Body of pancreas (tissue), 4 donors: Measurements from ENCODE around the gene TIMP1. TPM values are rescaled to one million over a fixed set of nuclear protein-coding genes. Genes with fewer than 3 reads are reported as not detected.

Source experiments
- ATAC-seq: fragments of 150-250 bp; one replicate; pipeline ENCODE4 v1.9.1; 2016
- DNase-seq, 4 donors: peaks; one replicate each; pipeline ENCODE4 v3.0.0-alpha.2; 2019
- H3K27ac ChIP-seq, 4 donors: fragments of 200-600 bp; sonication (generic); 1 replicate in 3 of 4; 2 replicates in 1 of 4; pipeline versions ENCODE4 v1.5.1 to v1.6.1; 2016 to 2019; ENCODE audit warnings: mild to moderate bottlenecking in 1 of 4, mixed read lengths in 1 of 4, moderate library complexity in 1 of 4
- H3K27me3 ChIP-seq, 2 donors: fragments of 200-600 bp; sonication (generic); one replicate each; pipeline ENCODE4 v1.6.0; 2016; ENCODE audit warnings: mild to moderate bottlenecking in 1 of 2
- H3K36me3 ChIP-seq, 2 donors: fragments of 200-600 bp; sonication (generic); replicated peaks in 1 of 2; 2 replicates each; pipeline ENCODE4 v1.5.1; 2016; ENCODE audit warnings: low read depth in 2 of 2; ENCODE audit not compliant: insufficient read depth in 1 of 2
- H3K4me1 ChIP-seq: fragments of 200-600 bp; sonication (generic); one replicate; pipeline ENCODE4 v1.6.0; 2016
- H3K4me3 ChIP-seq, 2 donors: fragments of 200-600 bp; sonication (generic); 1 replicate in 1 of 2; 2 replicates in 1 of 2; pipeline ENCODE4 v1.5.1; 2016 to 2019
- H3K9me3 ChIP-seq, 3 donors: fragments of 200-600 bp; sonication (generic); 1 replicate in 2 of 3; 2 replicates in 1 of 3; pipeline ENCODE4 v1.5.1; 2016
- POLR2A ChIP-seq, 3 donors: fragments of 450-650 bp; IDR thresholded peaks; one replicate each; pipeline ENCODE4 v1.6.1; 2016; ENCODE audit warnings: antibody characterized with exemption in 3 of 3, mild to moderate bottlenecking in 2 of 3
- WGBS, 2 donors: methylation state at CpG; one replicate each; pipeline ENCODE4 v1.1.5; 2017; 5-methylcytosine and 5-hydroxymethylcytosine counted together
- intact Hi-C: fragments of 100-400 bp; cut with DNase I; formaldehyde crosslinking; loops from one replicate; pipeline ENCODE4 v1.15.1; 2023
- total RNA-seq, 2 donors: library from RNA; depleted of rRNA; stranded (reverse); fragments of >200 nt; gene quantifications; one replicate each; pipeline ENCODE4 v1.1.0, GENCODE V29; 2016
- TF ChIP-seq, protein P1 (sequence below), 7 experiments: fragments of 450-650 bp in 4 of 7; fragments of 200-600 bp in 3 of 7; sonication (generic) in 3 of 7; IDR thresholded peaks; one replicate each; pipeline ENCODE4 v1.5.1; 2016 to 2019; ENCODE audit warnings: antibody characterized with exemption in 7 of 7

Gene TIMP1
- total RNA-seq, 2 donors from 2014 or later, result 28.0 to 62.8 TPM

DNA sequence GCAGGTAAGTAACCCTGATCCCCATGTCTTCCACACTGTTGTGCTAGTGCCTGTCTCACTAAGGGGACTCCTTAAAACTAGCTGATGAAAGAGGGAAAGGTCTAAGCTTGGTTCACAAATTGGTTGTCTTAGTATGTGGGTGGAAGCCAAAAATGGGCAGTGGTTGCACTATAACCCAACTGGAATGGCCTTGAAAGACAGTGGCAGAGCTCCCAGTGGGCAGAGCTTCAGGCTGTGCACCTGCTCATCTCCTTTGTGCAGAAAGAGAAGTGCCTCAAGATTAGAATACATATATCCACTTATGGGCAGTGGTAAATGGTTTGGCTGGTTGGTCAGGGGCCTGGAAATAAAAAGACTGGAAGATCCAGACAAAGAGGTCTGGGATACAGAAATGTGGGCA is 30.2 kb downstream of the TIMP1 start:
- no peak for TF ChIP-seq POLR2A (IDR thresholded peaks at IDR 0.05)
- TF ChIP-seq, protein P1, sequence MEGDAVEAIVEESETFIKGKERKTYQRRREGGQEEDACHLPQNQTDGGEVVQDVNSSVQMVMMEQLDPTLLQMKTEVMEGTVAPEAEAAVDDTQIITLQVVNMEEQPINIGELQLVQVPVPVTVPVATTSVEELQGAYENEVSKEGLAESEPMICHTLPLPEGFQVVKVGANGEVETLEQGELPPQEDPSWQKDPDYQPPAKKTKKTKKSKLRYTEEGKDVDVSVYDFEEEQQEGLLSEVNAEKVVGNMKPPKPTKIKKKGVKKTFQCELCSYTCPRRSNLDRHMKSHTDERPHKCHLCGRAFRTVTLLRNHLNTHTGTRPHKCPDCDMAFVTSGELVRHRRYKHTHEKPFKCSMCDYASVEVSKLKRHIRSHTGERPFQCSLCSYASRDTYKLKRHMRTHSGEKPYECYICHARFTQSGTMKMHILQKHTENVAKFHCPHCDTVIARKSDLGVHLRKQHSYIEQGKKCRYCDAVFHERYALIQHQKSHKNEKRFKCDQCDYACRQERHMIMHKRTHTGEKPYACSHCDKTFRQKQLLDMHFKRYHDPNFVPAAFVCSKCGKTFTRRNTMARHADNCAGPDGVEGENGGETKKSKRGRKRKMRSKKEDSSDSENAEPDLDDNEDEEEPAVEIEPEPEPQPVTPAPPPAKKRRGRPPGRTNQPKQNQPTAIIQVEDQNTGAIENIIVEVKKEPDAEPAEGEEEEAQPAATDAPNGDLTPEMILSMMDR (IDR thresholded peaks at IDR 0.05), result no peak
- DNase-seq, result no peak
- Histone ChIP-seq H3K4me1 (no peaks in the 10 kb centered on the region), H3K4me3 (no peak overlapping the region), H3K27me3 (no peaks in the 10 kb centered on the region), H3K27ac (no peak overlapping the region), H3K9me3 (no peaks in the 10 kb centered on the region), H3K36me3 (no peaks in the 10 kb centered on the region)
- intact Hi-C loops, result no loop called here
- no peak for ATAC-seq

DNA sequence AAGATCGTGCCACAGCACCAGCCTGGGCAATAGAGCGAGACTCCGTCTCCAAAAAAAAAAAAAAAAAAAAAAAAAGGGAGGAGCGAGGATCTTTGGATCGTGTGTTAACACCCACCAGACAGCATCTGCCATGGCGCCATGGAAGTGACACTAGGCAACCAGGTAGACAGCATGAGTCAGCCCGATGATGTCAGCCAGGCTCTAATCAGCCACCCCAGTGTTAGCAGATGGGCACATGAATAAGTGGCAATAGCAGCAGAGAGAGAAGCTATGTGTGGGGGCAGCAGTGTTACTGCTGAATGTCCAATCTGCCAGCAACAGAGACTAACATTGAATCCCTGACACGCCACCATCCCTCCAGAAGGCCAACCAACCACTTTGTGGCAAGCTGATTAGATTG is 30.8 kb downstream of the TIMP1 start:
- Histone ChIP-seq H3K4me1 (no peaks in the 10 kb centered on the region), H3K27me3 (no peaks in the 10 kb centered on the region), H3K36me3 (no peaks in the 10 kb centered on the region), H3K4me3 (no peak overlapping the region), H3K9me3 (no peaks in the 10 kb centered on the region), H3K27ac (no peak overlapping the region)
- ATAC-seq, result no peak
- no peak for TF ChIP-seq POLR2A (IDR thresholded peaks at IDR 0.05)
- TF ChIP-seq, protein P1 (IDR thresholded peaks at IDR 0.05), result no peak
- DNase-seq, result no peak
- 79 to 100% methylated on average over 1 to 7 of the region's 8 CpGs for WGBS, 2 donors
- intact Hi-C loops, result no loop called here

DNA sequence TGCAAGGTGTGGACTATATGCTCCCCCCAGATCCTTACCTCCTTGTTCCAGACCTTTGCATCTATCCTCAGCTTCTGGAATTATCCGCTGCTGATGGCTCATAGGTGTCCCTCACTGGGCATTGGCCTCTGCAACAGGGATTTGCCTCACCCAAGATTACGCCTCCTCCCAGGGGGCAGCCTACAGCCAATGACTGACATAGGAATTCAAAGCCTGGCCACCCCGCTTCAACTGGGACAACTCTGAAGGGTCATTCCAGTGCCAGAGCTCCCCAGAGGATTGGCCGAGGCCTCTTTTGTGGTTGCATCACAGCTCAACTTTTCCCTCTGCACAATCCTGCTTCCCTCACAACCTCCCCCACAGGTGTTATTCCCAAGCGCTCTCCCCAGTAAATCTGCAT is 32.4 kb downstream of the TIMP1 start:
- no peak for TF ChIP-seq POLR2A (IDR thresholded peaks at IDR 0.05)
- TF ChIP-seq, protein P1 (IDR thresholded peaks at IDR 0.05), result no peak
- Histone ChIP-seq H3K27ac (no peak overlapping the region), H3K27me3 (no peaks in the 10 kb centered on the region), H3K36me3 (no peaks in the 10 kb centered on the region), H3K4me3 (no peak overlapping the region), H3K4me1 (peaks cover 5% of the 10 kb centered on the region), H3K9me3 (no peaks in the 10 kb centered on the region)
- 80 to 87% methylated on average over 1 to 5 of the region's 5 CpGs for WGBS, 2 donors
- DNase-seq (no peak), ATAC-seq (no peak)
- intact Hi-C loops, result no loop called here

DNA sequence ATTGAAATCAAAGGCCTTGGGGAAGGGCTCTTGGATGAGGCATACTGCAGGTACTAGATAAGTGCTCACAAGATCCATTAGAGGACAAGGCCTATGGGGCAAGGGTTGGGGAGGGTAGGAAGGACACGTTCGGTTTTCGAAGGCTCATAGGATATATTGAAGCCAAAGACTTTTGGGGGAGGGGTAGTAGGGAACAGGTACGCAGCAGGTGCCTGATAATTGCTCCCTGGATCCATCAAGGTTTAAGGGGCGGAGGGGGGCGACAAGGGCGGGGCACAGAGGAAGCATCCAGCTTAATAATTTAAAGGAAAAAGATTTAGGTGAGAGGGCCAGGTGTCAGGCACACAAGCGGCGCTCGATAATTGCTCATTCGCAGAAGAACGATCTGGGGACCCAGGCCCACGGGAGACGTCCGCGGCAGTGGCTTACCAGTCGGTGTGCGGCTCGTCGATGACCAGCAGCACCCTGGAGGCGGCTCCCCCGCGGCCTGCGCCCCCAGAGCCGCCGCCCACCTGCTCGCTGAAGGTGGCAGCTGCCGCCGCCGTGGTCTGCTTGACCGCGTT is 36.8 kb downstream of the TIMP1 start:
- Histone ChIP-seq H3K9me3 (no peaks in the 10 kb centered on the region), H3K27ac (no peak overlapping the region), H3K36me3 (no peaks in the 10 kb centered on the region), H3K4me3 (no peak overlapping the region), H3K27me3 (no peaks in the 10 kb centered on the region), H3K4me1 (peaks cover 13% of the 10 kb centered on the region)
- ATAC-seq, result no peak
- TF ChIP-seq, protein P1 (IDR thresholded peaks at IDR 0.05), result no peak
- TF ChIP-seq POLR2A (IDR thresholded peaks at IDR 0.05), result no peak
- WGBS, 2 donors, result 28 to 73% methylated on average over 9 to 28 of the region's 32 CpGs
- DNase-seq, result no peak
- intact Hi-C loops, result no loop called here
